GM21381 (cell line): ENCODE results near the gene ERP44.
A peak's percentile ranks its signal among the peaks of the same experiment; 100 is the strongest.

ENCODE experiments used
- ATAC-seq: cut with Tn5 transposase; IDR thresholded peaks from one replicate; pipeline ENCODE4 v1.9.1; 2021; ENCODE audit warnings: mild to moderate bottlenecking, moderate library complexity; ENCODE audit not compliant: unreplicated experiment

The ERP44 gene

DNA sequence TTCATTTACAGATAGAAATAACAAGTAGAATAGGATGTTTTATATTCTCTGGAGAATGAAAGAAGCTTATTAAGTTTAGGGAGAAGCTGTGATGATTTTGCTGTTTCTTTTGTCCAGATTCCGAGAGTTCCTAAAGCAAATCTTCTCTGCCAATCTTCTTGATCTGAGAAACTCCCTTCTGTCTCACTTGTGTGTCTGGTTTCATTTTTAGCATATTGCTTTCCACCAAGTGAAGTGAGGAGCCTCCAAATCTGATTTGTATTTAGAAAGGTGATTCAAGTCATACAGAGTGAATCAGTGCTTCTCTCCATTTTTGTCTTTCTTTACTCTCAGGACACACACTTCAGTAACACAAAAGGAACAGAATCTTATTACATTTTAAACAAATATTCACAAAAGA lies 144.0 kb downstream of the ERP44 start:
- ATAC-seq, result peak; percentile 69

DNA sequence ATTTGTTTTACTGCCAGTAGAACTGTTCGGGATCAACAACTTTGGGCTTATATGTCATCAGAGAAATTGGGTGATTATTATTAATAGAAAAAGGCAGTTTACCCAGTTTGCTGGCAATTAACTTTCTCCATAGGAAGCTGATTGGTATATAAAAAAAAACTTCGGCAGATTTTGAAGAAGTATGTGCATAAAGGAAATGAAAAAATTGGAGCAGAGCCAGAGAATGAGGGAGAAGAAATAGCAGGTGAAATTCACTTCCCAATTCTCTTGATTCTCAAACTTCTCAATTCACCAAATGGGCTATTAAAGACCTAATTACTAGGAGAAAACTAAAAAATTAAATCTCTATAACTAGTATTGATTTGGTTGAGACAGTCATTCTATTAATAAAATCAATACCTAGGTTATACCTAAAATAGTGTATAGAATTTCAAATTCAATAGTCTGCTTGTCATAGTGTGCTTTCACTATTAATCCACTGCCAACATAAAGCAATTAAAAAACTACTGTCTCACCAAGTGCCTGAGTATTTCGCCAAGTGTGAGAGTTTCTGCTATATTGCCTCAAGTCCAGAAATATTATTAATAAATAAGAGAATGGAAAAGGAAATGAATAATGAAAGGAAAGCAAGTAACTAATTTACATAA lies 144.8 kb downstream of the ERP44 start:
- no peak for ATAC-seq

DNA sequence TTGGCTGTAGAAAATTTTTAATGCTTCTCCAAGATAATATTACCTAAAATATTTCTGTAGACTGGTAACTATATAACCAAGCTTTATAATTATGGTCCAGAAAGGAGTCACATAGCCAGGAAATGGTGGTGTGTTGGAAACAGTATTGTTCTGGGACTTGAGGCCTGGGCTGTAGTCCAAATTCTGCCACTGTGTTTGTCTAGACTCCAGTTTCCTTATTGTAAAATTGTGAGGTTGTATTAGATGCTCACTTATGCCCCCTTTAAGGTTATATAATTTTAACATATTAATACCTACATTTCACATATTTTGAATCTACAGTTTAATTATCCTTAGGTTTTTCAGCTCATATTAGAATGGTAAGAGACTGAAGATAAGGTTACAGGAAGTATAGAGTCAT lies 149.9 kb downstream of the ERP44 start:
- ATAC-seq, result no peak

DNA sequence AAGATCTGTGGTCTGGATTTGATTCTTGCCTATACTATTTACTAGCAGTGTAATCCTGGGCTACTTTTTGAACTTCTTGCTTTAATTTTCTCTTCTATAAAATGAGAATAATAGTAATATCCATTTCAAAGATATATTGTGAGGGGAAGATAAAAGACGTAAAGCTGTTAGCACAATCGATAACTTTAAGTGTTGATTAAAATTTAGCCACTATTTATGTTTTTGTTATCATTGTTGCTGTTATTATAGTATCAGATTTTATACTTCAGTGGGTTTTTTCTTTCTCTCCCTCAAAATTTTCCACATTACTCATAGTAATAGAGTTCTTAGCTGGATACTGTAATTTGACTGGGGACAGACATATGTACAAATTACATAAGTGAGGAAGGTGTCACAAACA lies 150.3 kb downstream of the ERP44 start:
- ATAC-seq, result no peak

DNA sequence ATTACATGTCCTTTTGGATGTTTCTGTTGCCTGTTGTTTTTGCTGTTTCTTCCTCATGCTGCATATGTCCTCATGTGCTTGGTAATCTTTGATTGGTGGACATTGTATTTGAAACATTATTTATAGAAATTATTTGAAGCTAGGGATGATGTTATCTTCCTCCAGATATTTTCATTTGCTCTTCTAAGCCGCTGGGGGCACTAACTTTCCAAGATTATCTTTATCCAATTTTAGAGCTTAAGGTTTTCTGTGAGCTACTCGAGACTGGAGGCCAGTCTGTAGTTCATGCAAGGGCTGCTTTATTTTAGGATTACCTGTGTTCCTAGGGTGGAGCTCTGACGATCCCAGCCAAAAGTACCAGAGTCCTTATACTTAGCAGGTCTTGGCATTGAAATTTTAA lies 151.4 kb downstream of the ERP44 start:
- no peak for ATAC-seq

DNA sequence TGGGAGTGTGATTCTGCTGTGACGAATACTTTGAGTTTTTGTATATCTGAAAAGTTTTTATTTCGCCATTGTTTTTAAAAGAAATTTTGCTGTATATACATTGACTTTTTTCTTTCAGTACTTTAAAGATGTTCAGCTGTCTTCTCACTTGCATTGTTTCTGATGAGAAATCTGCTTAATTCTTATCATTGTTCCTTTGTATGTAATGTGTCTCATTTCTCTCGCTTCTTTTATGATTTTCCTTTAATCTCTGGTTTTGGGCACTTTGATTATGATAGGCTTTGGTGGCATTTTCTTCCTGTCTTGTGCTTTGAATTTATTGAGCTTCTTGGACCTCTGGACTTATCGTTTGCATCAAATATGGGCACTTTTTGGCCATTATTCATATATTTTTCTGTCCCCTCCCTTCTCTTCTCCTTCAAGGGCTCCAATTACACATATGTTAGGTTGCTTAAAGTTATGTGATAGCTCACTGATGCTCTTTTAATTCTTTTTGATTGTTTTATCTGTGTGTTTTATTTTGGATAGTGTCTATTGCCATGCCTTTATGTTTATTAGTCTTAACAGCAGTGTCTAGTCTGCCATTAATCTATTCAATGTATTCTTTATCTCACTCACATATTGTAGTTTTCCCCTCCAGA lies 161.7 kb downstream of the ERP44 start:
- ATAC-seq, result no peak

DNA sequence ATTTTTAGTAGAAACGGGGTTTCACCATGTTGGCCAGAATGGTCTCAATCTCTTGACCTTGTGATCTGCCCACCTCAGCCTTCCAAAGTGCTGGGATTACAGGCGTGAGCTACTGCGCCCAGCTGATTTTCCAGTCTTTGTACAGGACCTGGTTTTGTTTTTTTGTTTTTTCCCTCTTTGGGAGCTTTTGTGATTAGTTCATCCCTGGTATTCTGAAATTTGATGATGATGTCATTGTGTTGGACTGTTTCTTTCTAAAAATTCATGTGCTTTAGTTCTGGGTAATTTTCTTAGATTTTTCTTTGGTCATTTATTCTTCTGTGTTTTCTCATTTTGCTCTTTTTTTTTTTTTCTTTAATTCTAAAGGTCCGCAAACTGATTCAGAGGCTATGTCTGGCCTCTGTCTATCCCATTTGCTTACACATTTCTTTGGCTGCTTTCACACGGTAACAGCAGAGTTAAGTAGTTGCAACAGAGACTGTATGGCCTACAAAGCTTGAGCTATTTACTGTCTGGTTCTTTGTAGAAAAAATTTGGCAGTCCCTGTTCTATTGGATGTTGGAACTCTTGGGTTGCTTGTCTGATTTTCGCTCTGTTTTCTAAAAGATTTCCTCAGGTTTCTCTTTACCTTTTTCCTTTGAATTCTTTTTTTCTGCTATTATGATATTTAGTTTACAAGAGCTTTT lies 167.5 kb downstream of the ERP44 start:
- no peak for ATAC-seq

DNA sequence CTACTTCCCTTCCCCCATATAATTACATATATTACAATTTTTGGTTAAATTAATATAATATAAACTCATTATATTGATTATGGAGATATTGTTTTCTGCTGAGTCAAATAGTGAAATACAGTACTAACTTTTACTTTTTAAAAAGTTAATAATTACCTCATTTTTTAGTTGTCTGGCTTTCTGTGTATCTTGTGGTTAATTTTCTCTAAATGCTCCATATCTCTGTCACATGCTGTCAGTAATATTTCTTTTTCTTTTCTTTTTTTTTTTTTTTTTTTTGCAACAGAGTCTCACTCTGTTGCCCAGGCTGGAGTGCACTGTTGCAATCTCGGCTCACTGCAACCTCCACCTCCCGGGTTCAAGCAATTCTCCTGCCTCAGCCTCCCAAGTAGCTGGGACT lies 169.1 kb downstream of the ERP44 start:
- ATAC-seq, result no peak
